Peyer's patch (tissue), 4 donors: ENCODE results near the gene CADM1. TPM values are rescaled to one million over a fixed set of nuclear protein-coding genes. Genes with fewer than 3 reads are reported as not detected.

Experiments used
- DNase-seq, 3 donors: peaks; one replicate each; pipeline ENCODE4 v3.0.0-alpha.2; 2017 to 2019
- H3K27ac ChIP-seq, 4 donors: fragments of 200-600 bp; sonication (generic); one replicate each; pipeline ENCODE4 v1.5.1; 2016 to 2019
- H3K27me3 ChIP-seq, 2 donors: fragments of 200-600 bp; sonication (generic); one replicate each; pipeline ENCODE4 v1.5.1; 2019
- H3K36me3 ChIP-seq, 3 donors: fragments of 200-600 bp; sonication (generic); one replicate each; pipeline ENCODE4 v1.5.1; 2016 to 2019
- H3K4me1 ChIP-seq, 4 donors: fragments of 200-600 bp; sonication (generic); one replicate each; pipeline ENCODE4 v1.5.1; 2016 to 2019
- H3K4me3 ChIP-seq, 4 donors: fragments of 200-600 bp; sonication (generic); 1 replicate in 3 of 4; 2 replicates in 1 of 4; pipeline ENCODE4 v1.5.1; 2016 to 2019; ENCODE audit warnings: mild to moderate bottlenecking in 1 of 4
- H3K9me3 ChIP-seq, 4 donors: fragments of 200-600 bp; sonication (generic); one replicate each; pipeline ENCODE4 v1.5.1; 2016 to 2019; ENCODE audit warnings: mild to moderate bottlenecking in 1 of 4
- POLR2A ChIP-seq, 2 donors: fragments of 450-650 bp; IDR thresholded peaks; one replicate each; pipeline ENCODE4 v1.5.1; 2017; ENCODE audit warnings: antibody characterized with exemption in 2 of 2, mild to moderate bottlenecking in 2 of 2, moderate library complexity in 2 of 2
- total RNA-seq, 4 donors: library from RNA; depleted of rRNA; stranded (reverse); fragments of >200 nt; gene quantifications; one replicate each; pipeline ENCODE4 v1.1.0, GENCODE V29; 2016
- TF ChIP-seq, protein P1 (sequence below), 6 experiments: fragments of 450-650 bp in 4 of 6; fragments of 200-600 bp in 2 of 6; sonication (generic) in 1 of 6; IDR thresholded peaks; one replicate each; pipeline ENCODE4 v1.5.1; 2017 to 2019; ENCODE audit warnings: antibody characterized with exemption in 6 of 6, mild to moderate bottlenecking in 3 of 6, moderate library complexity in 1 of 6

Gene CADM1
- total RNA-seq, 4 donors from 2014 or later: 0.38 to 8.3 (median 2.5) TPM

DNA sequence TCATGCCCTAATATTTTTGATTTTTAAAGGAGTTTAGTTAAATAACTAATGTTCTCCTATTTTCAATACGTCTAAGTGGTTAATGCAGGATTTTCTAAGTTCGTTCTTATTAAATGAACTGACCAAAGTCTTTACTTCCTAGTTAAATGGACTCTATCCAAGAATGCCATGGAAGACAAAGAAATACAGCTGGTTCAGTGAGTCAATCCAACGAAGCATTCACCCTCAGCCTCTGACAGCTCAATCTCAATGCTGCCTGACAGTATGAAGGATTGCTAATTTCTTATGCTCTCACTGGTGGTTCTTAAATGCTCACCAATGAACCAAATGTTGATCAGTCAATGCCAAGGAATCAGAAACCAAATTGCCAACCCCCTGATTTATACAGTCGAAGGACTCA lies 219.4 kb downstream of the CADM1 start:
- TF ChIP-seq POLR2A (IDR thresholded peaks at IDR 0.05): no peak
- TF ChIP-seq, protein P1, sequence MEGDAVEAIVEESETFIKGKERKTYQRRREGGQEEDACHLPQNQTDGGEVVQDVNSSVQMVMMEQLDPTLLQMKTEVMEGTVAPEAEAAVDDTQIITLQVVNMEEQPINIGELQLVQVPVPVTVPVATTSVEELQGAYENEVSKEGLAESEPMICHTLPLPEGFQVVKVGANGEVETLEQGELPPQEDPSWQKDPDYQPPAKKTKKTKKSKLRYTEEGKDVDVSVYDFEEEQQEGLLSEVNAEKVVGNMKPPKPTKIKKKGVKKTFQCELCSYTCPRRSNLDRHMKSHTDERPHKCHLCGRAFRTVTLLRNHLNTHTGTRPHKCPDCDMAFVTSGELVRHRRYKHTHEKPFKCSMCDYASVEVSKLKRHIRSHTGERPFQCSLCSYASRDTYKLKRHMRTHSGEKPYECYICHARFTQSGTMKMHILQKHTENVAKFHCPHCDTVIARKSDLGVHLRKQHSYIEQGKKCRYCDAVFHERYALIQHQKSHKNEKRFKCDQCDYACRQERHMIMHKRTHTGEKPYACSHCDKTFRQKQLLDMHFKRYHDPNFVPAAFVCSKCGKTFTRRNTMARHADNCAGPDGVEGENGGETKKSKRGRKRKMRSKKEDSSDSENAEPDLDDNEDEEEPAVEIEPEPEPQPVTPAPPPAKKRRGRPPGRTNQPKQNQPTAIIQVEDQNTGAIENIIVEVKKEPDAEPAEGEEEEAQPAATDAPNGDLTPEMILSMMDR (IDR thresholded peaks at IDR 0.05): no peak
- no peak for DNase-seq

DNA sequence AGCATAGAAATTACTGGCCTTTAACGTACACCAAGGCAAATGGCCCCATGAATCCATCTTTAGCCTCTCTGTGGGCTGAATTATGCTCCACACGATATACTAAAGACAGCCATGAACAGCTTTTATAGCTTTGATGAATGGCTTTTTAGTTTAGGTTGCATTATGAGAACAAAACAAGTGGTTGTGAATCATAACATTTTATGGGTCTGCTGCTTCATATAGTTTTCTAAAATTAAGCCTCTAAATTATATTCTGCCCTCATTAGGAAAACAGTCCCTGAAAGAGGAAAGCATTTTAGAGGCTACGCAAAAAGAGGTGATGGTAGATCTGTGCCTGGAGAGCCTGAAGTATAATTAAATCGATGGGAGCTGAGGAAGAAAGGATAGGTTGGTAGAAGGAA lies 221.3 kb downstream of the CADM1 start:
- no peak for DNase-seq
- H3K4me3 ChIP-seq: no peak overlapping the region
- H3K4me1 ChIP-seq: no peaks in the 10 kb centered on the region
- no peak overlapping the region for H3K27ac ChIP-seq
- TF ChIP-seq POLR2A (IDR thresholded peaks at IDR 0.05): no peak
- TF ChIP-seq, protein P1 (IDR thresholded peaks at IDR 0.05): no peak
- H3K9me3 ChIP-seq: no peaks in the 10 kb centered on the region
- no peaks in the 10 kb centered on the region for H3K36me3 ChIP-seq
- H3K27me3 ChIP-seq: no peaks in the 10 kb centered on the region

More for the DNA sequence above, 219.4 kb downstream of the CADM1 start:
- no peaks in the 10 kb centered on the region for H3K27me3 ChIP-seq
- H3K4me3 ChIP-seq: no peak overlapping the region
- H3K36me3 ChIP-seq: no peaks in the 10 kb centered on the region
- no peaks in the 10 kb centered on the region for H3K9me3 ChIP-seq
- no peak overlapping the region for H3K27ac ChIP-seq
- H3K4me1 ChIP-seq: no peaks in the 10 kb centered on the region

DNA sequence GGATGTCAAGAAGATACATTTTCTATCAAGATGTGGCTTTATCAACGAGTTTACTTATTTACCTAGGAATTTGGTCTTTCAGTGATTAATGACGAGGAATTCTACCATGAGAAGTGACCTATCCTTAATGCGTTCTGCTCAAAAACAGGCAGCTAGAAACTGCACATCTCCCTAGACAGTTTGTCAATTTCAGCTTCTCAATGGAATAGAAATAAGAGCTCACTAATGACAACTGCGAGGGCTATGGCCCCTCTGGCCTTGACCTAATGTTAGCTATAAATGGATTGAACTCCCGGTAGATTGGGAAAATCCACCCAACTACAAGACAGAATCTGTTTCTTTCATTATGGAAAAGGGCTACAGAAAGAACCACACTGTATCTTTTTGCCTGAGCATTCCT lies 223.4 kb downstream of the CADM1 start:
- no peaks in the 10 kb centered on the region for H3K27me3 ChIP-seq
- H3K4me3 ChIP-seq: no peak overlapping the region
- H3K9me3 ChIP-seq: no peaks in the 10 kb centered on the region
- H3K36me3 ChIP-seq: no peaks in the 10 kb centered on the region
- no peaks in the 10 kb centered on the region for H3K4me1 ChIP-seq
- DNase-seq: no peak
- no peak overlapping the region for H3K27ac ChIP-seq
- TF ChIP-seq, protein P1 (IDR thresholded peaks at IDR 0.05): no peak
- no peak for TF ChIP-seq POLR2A (IDR thresholded peaks at IDR 0.05)

DNA sequence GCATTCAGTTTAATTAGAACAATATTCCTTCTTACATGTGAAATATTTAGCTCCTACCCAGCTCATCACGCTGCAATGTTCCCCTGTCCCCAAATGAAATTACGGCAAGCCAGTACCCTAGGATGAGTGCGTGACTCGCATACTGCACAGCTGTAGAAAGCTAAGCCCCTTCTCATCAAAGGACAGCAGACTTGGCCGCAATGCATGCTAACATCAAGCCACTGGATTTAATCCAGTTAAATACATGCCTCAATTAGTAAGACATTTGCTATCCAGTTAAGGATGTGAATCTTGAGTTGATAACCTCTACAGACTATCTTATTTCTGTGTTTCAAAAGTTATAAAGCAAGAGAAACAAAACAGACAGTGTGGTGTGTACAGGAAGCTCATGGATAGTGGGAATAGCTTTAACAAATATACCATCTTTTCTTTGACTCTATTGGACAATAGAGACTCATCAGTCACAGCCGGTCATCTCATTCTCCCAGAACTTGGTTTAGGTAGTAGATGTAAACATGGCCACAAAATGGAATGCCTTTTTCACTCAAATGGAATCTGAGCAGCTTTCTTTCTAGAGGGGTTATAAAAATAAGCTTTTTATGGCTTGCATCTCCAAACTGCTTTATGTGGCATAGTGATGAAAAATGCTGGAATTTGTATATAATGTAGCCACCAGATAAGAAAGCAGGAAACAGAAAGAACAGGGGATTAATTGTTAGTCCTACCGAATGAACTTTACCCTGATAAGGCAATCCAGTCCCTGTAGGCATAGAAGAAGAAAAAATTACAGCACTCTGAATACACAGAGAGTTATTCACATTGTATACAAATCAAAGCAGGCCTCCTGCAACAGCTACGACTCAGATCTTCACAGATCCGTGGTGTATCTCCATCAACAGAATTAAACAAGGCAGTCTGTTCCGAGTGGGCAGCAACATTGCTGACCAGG lies 224.1 kb downstream of the CADM1 start:
- no peak for TF ChIP-seq POLR2A (IDR thresholded peaks at IDR 0.05)
- TF ChIP-seq, protein P1 (IDR thresholded peaks at IDR 0.05): no peak
- H3K27ac ChIP-seq: no peak overlapping the region

DNA sequence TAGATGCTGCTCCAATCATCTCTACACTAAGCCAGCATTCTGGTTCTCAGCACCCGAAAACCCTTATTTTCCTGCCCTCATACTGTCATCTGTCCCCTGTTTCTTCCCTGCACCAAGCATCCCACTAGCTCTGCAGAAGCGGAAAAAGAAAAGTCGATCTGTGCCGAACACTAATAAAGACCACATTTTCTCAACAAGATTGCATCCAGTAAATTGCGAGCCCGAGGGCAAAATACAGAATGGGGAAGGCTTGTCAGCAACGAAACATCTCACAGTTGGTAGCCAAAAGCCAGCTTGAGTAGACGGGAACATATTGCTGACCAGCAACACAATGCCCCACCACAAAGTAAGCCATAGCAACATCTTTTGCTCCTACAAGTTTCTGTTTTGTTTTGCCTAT lies 227.4 kb downstream of the CADM1 start:
- Histone ChIP-seq H3K4me1 (no peaks in the 10 kb centered on the region), H3K27ac (no peak overlapping the region), H3K36me3 (no peaks in the 10 kb centered on the region), H3K27me3 (no peaks in the 10 kb centered on the region), H3K9me3 (no peaks in the 10 kb centered on the region), H3K4me3 (no peak overlapping the region)
- DNase-seq: no peak
- no peak for TF ChIP-seq POLR2A (IDR thresholded peaks at IDR 0.05)
- TF ChIP-seq, protein P1 (IDR thresholded peaks at IDR 0.05): no peak

More for the DNA sequence above, 224.1 kb downstream of the CADM1 start:
- Histone ChIP-seq H3K27me3 (no peaks in the 10 kb centered on the region), H3K9me3 (no peaks in the 10 kb centered on the region), H3K4me1 (no peaks in the 10 kb centered on the region), H3K4me3 (no peak overlapping the region), H3K36me3 (no peaks in the 10 kb centered on the region)
- no peak for DNase-seq
